Right lobe of liver (tissue), 4 donors: ENCODE results near the gene FGF14.

Experiments used
- POLR2A ChIP-seq: fragments of 450-650 bp; IDR thresholded peaks from one replicate; pipeline ENCODE4 v1.6.1; 2017; ENCODE audit warnings: antibody characterized with exemption, mild to moderate bottlenecking
- TF ChIP-seq, protein P1 (sequence below), 4 donors: fragments of 200-600 bp in 3 of 4; fragments of 450-650 bp in 1 of 4; IDR thresholded peaks; one replicate each; pipeline versions ENCODE4 v1.5.1 to v1.8.0; 2016 to 2022; ENCODE audit warnings: antibody characterized with exemption in 4 of 4, mild to moderate bottlenecking in 2 of 4
- donor health status: DM: no; HTN: no; CAD: no.
- donor health status: DM: no; HTN: no; CAD: no.
- donor health status: DM: no; HTN: yes; CAD: no.

DNA sequence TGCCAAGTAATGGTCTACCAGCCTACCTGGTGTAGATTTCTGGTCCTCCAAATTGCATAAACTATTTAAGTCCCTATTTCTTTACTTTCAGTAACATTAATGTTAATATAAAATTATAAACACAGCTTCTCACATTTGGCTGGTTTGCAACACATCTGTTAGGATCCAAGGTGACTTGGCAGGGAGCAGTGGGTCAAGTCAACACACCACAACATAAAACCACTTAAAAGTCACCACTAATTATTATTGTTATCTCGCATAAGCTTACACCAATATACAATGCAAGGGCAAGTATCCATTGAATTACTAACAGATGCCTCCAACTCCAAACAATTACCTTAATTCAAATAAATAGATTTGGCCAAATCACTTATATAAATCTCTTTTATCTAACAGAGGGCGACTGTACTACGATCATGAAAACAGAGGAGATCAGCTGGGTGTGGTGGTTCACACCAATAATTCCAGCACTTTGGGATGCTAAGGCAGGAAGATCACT, 74.7 kb downstream of the FGF14 start:
- TF ChIP-seq, protein P1, sequence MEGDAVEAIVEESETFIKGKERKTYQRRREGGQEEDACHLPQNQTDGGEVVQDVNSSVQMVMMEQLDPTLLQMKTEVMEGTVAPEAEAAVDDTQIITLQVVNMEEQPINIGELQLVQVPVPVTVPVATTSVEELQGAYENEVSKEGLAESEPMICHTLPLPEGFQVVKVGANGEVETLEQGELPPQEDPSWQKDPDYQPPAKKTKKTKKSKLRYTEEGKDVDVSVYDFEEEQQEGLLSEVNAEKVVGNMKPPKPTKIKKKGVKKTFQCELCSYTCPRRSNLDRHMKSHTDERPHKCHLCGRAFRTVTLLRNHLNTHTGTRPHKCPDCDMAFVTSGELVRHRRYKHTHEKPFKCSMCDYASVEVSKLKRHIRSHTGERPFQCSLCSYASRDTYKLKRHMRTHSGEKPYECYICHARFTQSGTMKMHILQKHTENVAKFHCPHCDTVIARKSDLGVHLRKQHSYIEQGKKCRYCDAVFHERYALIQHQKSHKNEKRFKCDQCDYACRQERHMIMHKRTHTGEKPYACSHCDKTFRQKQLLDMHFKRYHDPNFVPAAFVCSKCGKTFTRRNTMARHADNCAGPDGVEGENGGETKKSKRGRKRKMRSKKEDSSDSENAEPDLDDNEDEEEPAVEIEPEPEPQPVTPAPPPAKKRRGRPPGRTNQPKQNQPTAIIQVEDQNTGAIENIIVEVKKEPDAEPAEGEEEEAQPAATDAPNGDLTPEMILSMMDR (IDR thresholded peaks at IDR 0.05): no peak
- no peak for TF ChIP-seq POLR2A
